Fibroblast of lung (primary cell): ENCODE measurements around the gene MPC1.

Experiments
- EZH2 ChIP-seq: IDR thresholded peaks from 2 replicates; pipeline ENCODE4 v1.5.1; 2012; ENCODE audit warnings: low read length, control low read depth, mild to moderate bottlenecking; ENCODE audit errors: missing control alignments
- TF ChIP-seq, protein P1 (sequence below), 2 donors: IDR thresholded peaks in 1 of 2; conservative IDR thresholded peaks in 1 of 2; 1 replicate in 1 of 2; 2 replicates in 1 of 2; pipeline ENCODE4 v1.5.1; 2011 to 2012; ENCODE audit warnings: low read length in 2 of 2, control low read depth in 1 of 2, inconsistent platforms in 1 of 2, low read depth in 1 of 2, mild to moderate bottlenecking in 1 of 2

GRCh38 chr6:166375013-166375412, 7.7 kb downstream of the MPC1 start:
- TF ChIP-seq, protein P1, sequence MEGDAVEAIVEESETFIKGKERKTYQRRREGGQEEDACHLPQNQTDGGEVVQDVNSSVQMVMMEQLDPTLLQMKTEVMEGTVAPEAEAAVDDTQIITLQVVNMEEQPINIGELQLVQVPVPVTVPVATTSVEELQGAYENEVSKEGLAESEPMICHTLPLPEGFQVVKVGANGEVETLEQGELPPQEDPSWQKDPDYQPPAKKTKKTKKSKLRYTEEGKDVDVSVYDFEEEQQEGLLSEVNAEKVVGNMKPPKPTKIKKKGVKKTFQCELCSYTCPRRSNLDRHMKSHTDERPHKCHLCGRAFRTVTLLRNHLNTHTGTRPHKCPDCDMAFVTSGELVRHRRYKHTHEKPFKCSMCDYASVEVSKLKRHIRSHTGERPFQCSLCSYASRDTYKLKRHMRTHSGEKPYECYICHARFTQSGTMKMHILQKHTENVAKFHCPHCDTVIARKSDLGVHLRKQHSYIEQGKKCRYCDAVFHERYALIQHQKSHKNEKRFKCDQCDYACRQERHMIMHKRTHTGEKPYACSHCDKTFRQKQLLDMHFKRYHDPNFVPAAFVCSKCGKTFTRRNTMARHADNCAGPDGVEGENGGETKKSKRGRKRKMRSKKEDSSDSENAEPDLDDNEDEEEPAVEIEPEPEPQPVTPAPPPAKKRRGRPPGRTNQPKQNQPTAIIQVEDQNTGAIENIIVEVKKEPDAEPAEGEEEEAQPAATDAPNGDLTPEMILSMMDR (conservative IDR thresholded peaks at IDR 0.05 in 1 of 2, IDR thresholded peaks at IDR 0.05 in 1 of 2; ENCODE audit: low read depth in 1 of 2, low read length in 2 of 2) = no peak
- no peak for TF ChIP-seq EZH2
